Esophagus muscularis mucosa (tissue), 4 donors: Measurements from ENCODE around the gene MFF.

Source experiments
- EP300 ChIP-seq: sonication (generic); formaldehyde crosslinking; IDR thresholded peaks from one replicate; pipeline ENCODE4 v1.6.1; 2017; ENCODE audit warnings: antibody characterized with exemption
- POLR2A ChIP-seq: fragments of 450-650 bp; IDR thresholded peaks from one replicate; pipeline ENCODE4 v1.6.1; 2017; ENCODE audit warnings: antibody characterized with exemption, moderate library complexity, mild to moderate bottlenecking, low read depth
- POLR2AphosphoS5 ChIP-seq, 2 donors: sonication (generic); formaldehyde crosslinking; IDR thresholded peaks; one replicate each; pipeline ENCODE4 v1.6.1; 2017; ENCODE audit warnings: antibody characterized with exemption in 2 of 2
- TF ChIP-seq, protein P1 (sequence below), 3 experiments: fragments of 200-600 bp in 2 of 3; fragments of 450-650 bp in 1 of 3; sonication (generic) in 2 of 3; IDR thresholded peaks; one replicate each; pipeline ENCODE4 v1.5.1; 2017 to 2019; ENCODE audit warnings: antibody characterized with exemption in 3 of 3, mild to moderate bottlenecking in 2 of 3, moderate library complexity in 1 of 3

DNA sequence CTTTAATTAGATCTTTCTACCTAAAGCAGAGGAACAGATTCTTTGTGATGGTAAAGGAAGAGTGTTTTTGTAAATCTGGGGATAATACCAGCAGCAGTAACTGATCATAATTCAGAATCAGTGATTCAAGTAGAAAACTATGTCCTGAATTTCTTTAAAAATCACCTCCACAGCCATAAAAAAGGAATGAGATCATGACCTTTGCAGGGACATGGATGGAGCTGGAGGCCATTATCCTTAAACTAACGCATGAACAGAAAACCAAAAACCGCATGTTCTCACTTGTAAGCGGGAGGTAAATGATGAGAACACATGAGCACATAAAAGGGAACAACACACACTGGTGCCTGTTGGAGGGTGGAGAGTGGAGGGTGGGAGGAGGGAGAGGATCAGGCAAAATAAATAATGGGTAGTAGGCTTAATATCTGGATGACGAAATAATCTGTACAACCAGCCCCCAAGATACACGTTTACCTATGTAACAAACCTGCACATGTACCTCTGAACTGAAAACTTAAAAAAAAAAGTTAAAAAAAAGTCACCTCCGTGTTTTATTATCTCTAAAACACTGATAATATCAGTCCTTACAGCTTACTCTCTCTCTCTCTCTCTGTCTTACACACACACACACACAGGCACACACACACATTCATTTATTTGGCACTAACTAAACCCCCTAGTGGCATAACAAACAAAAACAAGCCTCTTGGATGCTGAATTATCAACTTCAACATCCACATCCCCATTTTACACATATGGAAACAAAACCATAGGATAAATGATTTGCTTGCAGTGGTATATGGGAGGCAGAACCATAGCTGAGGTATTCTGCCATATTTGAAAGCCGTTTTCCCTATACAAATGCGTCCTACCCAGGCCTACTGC is 52.7 kb downstream of the MFF start:
- TF ChIP-seq, protein P1, sequence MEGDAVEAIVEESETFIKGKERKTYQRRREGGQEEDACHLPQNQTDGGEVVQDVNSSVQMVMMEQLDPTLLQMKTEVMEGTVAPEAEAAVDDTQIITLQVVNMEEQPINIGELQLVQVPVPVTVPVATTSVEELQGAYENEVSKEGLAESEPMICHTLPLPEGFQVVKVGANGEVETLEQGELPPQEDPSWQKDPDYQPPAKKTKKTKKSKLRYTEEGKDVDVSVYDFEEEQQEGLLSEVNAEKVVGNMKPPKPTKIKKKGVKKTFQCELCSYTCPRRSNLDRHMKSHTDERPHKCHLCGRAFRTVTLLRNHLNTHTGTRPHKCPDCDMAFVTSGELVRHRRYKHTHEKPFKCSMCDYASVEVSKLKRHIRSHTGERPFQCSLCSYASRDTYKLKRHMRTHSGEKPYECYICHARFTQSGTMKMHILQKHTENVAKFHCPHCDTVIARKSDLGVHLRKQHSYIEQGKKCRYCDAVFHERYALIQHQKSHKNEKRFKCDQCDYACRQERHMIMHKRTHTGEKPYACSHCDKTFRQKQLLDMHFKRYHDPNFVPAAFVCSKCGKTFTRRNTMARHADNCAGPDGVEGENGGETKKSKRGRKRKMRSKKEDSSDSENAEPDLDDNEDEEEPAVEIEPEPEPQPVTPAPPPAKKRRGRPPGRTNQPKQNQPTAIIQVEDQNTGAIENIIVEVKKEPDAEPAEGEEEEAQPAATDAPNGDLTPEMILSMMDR (IDR thresholded peaks at IDR 0.05), result no peak
- TF ChIP-seq EP300 (no peak), POLR2A (no peak), POLR2AphosphoS5 (IDR thresholded peaks at IDR 0.05) (no peak)
